HG02623 (cell line): Measurements from ENCODE around the gene RRAD.

Experiments
- ATAC-seq: cut with Tn5 transposase; IDR thresholded peaks from one replicate; pipeline ENCODE4 v1.9.1; 2021; ENCODE audit warnings: moderate library complexity; ENCODE audit not compliant: unreplicated experiment

Gene RRAD

GRCh38 chr16:66881560-66881959 lies 43.8 kb downstream of the RRAD start:
- no peak for ATAC-seq

GRCh38 chr16:66881014-66881417 lies 44.3 kb downstream of the RRAD start:
- ATAC-seq = no peak

- ATAC-seq = peak; percentile 96
Measured at GRCh38 chr16:66880288-66881013, 44.9 kb downstream of the RRAD start, which contains the start of gene PDP2. PDP2 (plus strand) TSS chr16:66880515; CDS start chr16:66884285, 3,770 bp downstream.

GRCh38 chr16:66878067-66878466 lies 47.3 kb downstream of the RRAD start:
- ATAC-seq = no peak

GRCh38 chr16:66874079-66874775 lies 51.1 kb downstream of the RRAD start:
- ATAC-seq = no peak

GRCh38 chr16:66873685-66874055 lies 51.7 kb downstream of the RRAD start:
- ATAC-seq = no peak

GRCh38 chr16:66872943-66873684 lies 52.2 kb downstream of the RRAD start:
- ATAC-seq = peak; percentile 87

- no peak for ATAC-seq
Measured at GRCh38 chr16:66872559-66872942, 52.8 kb downstream of the RRAD start.

- no peak for ATAC-seq
Measured at GRCh38 chr16:66871840-66872239, 53.5 kb downstream of the RRAD start.
